ENCODE measurements around the gene KCNIP1.

Gene KCNIP1

GRCh38 chr5:170603109-170603508 lies 99.3 kb downstream of the KCNIP1 start:
- no peak overlapping the region for H3K9ac ChIP-seq (ENCODE audit: low read depth in 1 of 2, low read length in 2 of 2)
- no peaks in the 10 kb centered on the region for H3K9me3 ChIP-seq (ENCODE audit: control insufficient read depth in 2 of 2, low read length in 2 of 2)
- H3K27ac ChIP-seq (ENCODE audit: low read depth in 2 of 2, low read length in 2 of 2) = no peak overlapping the region
- H3K4me1 ChIP-seq (ENCODE audit: control insufficient read depth in 2 of 2, insufficient read depth in 2 of 2, low read length in 2 of 2) = no peaks in the 10 kb centered on the region
- no peaks in the 10 kb centered on the region for H3K27me3 ChIP-seq (ENCODE audit: control insufficient read depth in 2 of 2, insufficient read depth in 2 of 2, low read length in 2 of 2)
- H3K4me3 ChIP-seq (ENCODE audit: low read length in 2 of 2) = no peak overlapping the region
- H3K36me3 ChIP-seq (ENCODE audit: control insufficient read depth in 2 of 2, insufficient read depth in 2 of 2, low read length in 2 of 2) = no peaks in the 10 kb centered on the region

- H3K4me1 ChIP-seq (ENCODE audit: control insufficient read depth in 2 of 2, insufficient read depth in 2 of 2, low read length in 2 of 2) = no peaks in the 10 kb centered on the region
- H3K36me3 ChIP-seq (ENCODE audit: control insufficient read depth in 2 of 2, insufficient read depth in 2 of 2, low read length in 2 of 2) = no peaks in the 10 kb centered on the region
- no peak overlapping the region for H3K9ac ChIP-seq (ENCODE audit: low read depth in 1 of 2, low read length in 2 of 2)
- H3K27ac ChIP-seq (ENCODE audit: low read depth in 2 of 2, low read length in 2 of 2) = no peak overlapping the region
- H3K4me3 ChIP-seq (ENCODE audit: low read length in 2 of 2) = no peak overlapping the region
- no peaks in the 10 kb centered on the region for H3K9me3 ChIP-seq (ENCODE audit: control insufficient read depth in 2 of 2, low read length in 2 of 2)
- H3K27me3 ChIP-seq (ENCODE audit: control insufficient read depth in 2 of 2, insufficient read depth in 2 of 2, low read length in 2 of 2) = no peaks in the 10 kb centered on the region
These were observed 100.1 kb downstream of the KCNIP1 start for GRCh38 chr5:170603578-170604565.

GRCh38 chr5:170606941-170607340 lies 103.1 kb downstream of the KCNIP1 start:
- H3K27me3 ChIP-seq (ENCODE audit: control insufficient read depth in 2 of 2, insufficient read depth in 2 of 2, low read length in 2 of 2) = no peaks in the 10 kb centered on the region
- H3K36me3 ChIP-seq (ENCODE audit: control insufficient read depth in 2 of 2, insufficient read depth in 2 of 2, low read length in 2 of 2) = no peaks in the 10 kb centered on the region
- H3K27ac ChIP-seq (ENCODE audit: low read depth in 2 of 2, low read length in 2 of 2) = no peak overlapping the region

DNA sequence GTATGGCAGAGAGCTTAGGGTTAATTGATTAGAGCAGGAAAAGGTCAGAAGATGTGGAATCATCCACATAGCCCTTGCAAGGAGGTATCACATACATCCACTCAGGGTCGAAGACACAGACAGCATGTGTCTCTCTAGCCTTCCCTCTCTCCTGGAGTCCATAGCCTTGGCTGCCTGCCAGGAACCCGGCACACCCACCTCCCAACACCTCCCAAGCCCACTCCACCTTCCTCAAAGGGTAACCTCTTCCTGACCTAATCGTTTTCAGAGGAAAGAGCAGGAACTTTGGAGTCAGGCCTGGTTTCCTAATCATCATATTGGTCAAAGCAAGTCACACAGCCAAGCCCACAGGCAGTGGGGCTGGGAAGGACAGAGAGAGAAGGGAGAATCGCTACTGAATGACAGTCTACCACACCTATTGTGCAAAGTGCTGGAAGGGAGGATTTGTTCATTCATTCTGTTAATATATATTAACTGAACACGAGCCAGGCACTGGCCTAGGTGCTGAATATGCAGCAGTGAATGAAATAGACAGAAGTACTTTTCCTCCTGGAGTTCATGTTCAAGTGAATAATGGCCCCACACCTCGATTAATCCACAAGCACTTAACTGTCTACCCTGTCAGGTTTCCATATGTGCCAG lies 107.8 kb downstream of the KCNIP1 start:
- no peaks in the 10 kb centered on the region for H3K36me3 ChIP-seq (ENCODE audit: control insufficient read depth in 2 of 2, insufficient read depth in 2 of 2, low read length in 2 of 2)
- no peak overlapping the region for H3K27ac ChIP-seq (ENCODE audit: low read depth in 2 of 2, low read length in 2 of 2)
- no peak overlapping the region for H3K4me3 ChIP-seq (ENCODE audit: low read length in 2 of 2)
- no peaks in the 10 kb centered on the region for H3K27me3 ChIP-seq (ENCODE audit: control insufficient read depth in 2 of 2, insufficient read depth in 2 of 2, low read length in 2 of 2)
- H3K9ac ChIP-seq (ENCODE audit: low read depth in 1 of 2, low read length in 2 of 2) = no peak overlapping the region
- H3K9me3 ChIP-seq (ENCODE audit: control insufficient read depth in 2 of 2, low read length in 2 of 2) = no peaks in the 10 kb centered on the region
- no peaks in the 10 kb centered on the region for H3K4me1 ChIP-seq (ENCODE audit: control insufficient read depth in 2 of 2, insufficient read depth in 2 of 2, low read length in 2 of 2)

More at GRCh38 chr5:170606941-170607340, 103.1 kb downstream of the KCNIP1 start:
- Histone ChIP-seq H3K4me3 (ENCODE audit: low read length in 2 of 2) (no peak overlapping the region), H3K9me3 (ENCODE audit: control insufficient read depth in 2 of 2, low read length in 2 of 2) (no peaks in the 10 kb centered on the region), H3K4me1 (ENCODE audit: control insufficient read depth in 2 of 2, insufficient read depth in 2 of 2, low read length in 2 of 2) (no peaks in the 10 kb centered on the region), H3K9ac (ENCODE audit: low read depth in 1 of 2, low read length in 2 of 2) (no peak overlapping the region)

DNA sequence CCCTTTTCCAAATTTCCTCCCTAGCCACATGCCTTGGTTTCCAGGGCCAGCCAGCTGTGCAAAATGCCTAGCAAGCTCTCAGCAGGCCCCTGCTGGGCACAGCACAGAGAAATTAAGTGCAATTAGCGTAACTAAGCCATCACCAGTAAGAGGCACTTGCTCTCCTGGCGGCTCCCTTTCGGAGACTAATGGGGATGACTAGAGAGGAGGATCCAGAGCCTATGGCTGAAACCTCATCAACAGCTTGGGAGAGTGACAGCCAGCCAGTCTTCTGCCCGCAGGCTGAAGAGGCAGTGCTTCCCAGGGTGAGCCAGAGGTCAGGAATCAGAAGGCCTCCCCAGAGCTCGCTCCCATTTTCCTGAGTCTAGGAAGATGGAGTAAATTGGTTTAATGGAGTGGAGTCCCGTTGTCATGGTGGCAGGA lies 108.4 kb downstream of the KCNIP1 start:
- H3K9me3 ChIP-seq (ENCODE audit: control insufficient read depth in 2 of 2, low read length in 2 of 2) = no peaks in the 10 kb centered on the region
- H3K27me3 ChIP-seq (ENCODE audit: control insufficient read depth in 2 of 2, insufficient read depth in 2 of 2, low read length in 2 of 2) = no peaks in the 10 kb centered on the region
- no peak overlapping the region for H3K9ac ChIP-seq (ENCODE audit: low read depth in 1 of 2, low read length in 2 of 2)
- H3K36me3 ChIP-seq (ENCODE audit: control insufficient read depth in 2 of 2, insufficient read depth in 2 of 2, low read length in 2 of 2) = no peaks in the 10 kb centered on the region
- no peak overlapping the region for H3K4me3 ChIP-seq (ENCODE audit: low read length in 2 of 2)
- no peak overlapping the region for H3K27ac ChIP-seq (ENCODE audit: low read depth in 2 of 2, low read length in 2 of 2)
- no peaks in the 10 kb centered on the region for H3K4me1 ChIP-seq (ENCODE audit: control insufficient read depth in 2 of 2, insufficient read depth in 2 of 2, low read length in 2 of 2)

GRCh38 chr5:170614065-170614490 lies 110.3 kb downstream of the KCNIP1 start:
- Histone ChIP-seq H3K27ac (ENCODE audit: low read depth in 2 of 2, low read length in 2 of 2) (no peak overlapping the region), H3K9ac (ENCODE audit: low read depth in 1 of 2, low read length in 2 of 2) (no peak overlapping the region), H3K4me3 (ENCODE audit: low read length in 2 of 2) (no peak overlapping the region), H3K9me3 (ENCODE audit: control insufficient read depth in 2 of 2, low read length in 2 of 2) (no peaks in the 10 kb centered on the region), H3K36me3 (ENCODE audit: control insufficient read depth in 2 of 2, insufficient read depth in 2 of 2, low read length in 2 of 2) (no peaks in the 10 kb centered on the region), H3K27me3 (ENCODE audit: control insufficient read depth in 2 of 2, insufficient read depth in 2 of 2, low read length in 2 of 2) (no peaks in the 10 kb centered on the region), H3K4me1 (ENCODE audit: control insufficient read depth in 2 of 2, insufficient read depth in 2 of 2, low read length in 2 of 2) (no peaks in the 10 kb centered on the region)

- H3K9me3 ChIP-seq (ENCODE audit: control insufficient read depth in 2 of 2, low read length in 2 of 2) = no peaks in the 10 kb centered on the region
- H3K27me3 ChIP-seq (ENCODE audit: control insufficient read depth in 2 of 2, insufficient read depth in 2 of 2, low read length in 2 of 2) = no peaks in the 10 kb centered on the region
- no peak overlapping the region for H3K4me3 ChIP-seq (ENCODE audit: low read length in 2 of 2)
- H3K27ac ChIP-seq (ENCODE audit: low read depth in 2 of 2, low read length in 2 of 2) = no peak overlapping the region
- H3K9ac ChIP-seq (ENCODE audit: low read depth in 1 of 2, low read length in 2 of 2) = no peak overlapping the region
- H3K4me1 ChIP-seq (ENCODE audit: control insufficient read depth in 2 of 2, insufficient read depth in 2 of 2, low read length in 2 of 2) = no peaks in the 10 kb centered on the region
- H3K36me3 ChIP-seq (ENCODE audit: control insufficient read depth in 2 of 2, insufficient read depth in 2 of 2, low read length in 2 of 2) = no peaks in the 10 kb centered on the region
These were observed 110.9 kb downstream of the KCNIP1 start for GRCh38 chr5:170614720-170615119.

DNA sequence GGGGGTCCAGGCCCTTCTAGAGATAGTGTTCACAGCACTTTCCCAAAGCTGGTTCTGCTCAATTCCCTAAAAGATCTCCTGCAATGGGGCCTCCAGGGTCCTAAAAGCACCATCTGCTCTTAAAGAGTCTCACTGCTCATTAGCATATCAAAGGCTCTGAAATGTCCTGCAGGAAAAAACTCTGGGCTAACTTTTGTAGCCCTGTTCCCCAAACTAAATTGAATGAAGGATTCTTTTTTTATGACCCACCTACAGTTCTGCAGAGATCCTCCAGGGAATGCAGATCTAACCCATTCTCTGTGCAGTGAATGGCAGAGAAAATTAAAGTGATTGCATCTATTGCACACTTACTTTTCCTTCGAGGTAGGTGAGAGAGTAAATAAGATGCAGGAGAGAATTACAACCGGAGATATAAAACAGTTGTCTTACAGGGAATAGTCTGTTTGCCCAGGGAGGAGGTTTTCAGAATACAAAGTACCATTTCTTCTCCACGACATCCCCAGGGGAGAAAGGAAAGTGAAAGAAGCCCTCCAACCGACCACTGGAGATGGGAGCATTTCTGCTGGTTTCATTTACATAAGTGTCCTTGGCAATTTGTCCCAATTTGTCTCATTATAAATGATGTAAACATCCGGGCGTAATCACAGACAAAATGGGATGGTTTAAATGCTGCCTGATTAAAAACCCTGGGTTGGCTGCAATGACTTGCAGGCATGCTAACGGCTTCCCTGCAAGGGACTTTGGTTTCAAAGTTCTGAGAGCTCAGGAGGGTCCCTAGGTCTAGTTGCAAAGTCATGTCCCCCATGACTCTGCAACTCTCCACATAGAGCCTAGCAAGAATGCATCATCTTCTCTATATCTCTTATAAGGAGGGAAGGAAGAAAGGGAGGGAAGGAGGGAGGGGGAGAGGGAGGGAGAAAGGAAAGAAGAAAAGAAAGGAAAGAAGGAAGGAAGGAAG lies 114.0 kb downstream of the KCNIP1 start:
- H3K27ac ChIP-seq (ENCODE audit: low read depth in 2 of 2, low read length in 2 of 2) = no peak overlapping the region
- H3K27me3 ChIP-seq (ENCODE audit: control insufficient read depth in 2 of 2, insufficient read depth in 2 of 2, low read length in 2 of 2) = no peaks in the 10 kb centered on the region
- H3K4me1 ChIP-seq (ENCODE audit: control insufficient read depth in 2 of 2, insufficient read depth in 2 of 2, low read length in 2 of 2) = no peaks in the 10 kb centered on the region
- no peaks in the 10 kb centered on the region for H3K9me3 ChIP-seq (ENCODE audit: control insufficient read depth in 2 of 2, low read length in 2 of 2)
- H3K4me3 ChIP-seq (ENCODE audit: low read length in 2 of 2) = no peak overlapping the region
- no peaks in the 10 kb centered on the region for H3K36me3 ChIP-seq (ENCODE audit: control insufficient read depth in 2 of 2, insufficient read depth in 2 of 2, low read length in 2 of 2)
- no peak overlapping the region for H3K9ac ChIP-seq (ENCODE audit: low read depth in 1 of 2, low read length in 2 of 2)

DNA sequence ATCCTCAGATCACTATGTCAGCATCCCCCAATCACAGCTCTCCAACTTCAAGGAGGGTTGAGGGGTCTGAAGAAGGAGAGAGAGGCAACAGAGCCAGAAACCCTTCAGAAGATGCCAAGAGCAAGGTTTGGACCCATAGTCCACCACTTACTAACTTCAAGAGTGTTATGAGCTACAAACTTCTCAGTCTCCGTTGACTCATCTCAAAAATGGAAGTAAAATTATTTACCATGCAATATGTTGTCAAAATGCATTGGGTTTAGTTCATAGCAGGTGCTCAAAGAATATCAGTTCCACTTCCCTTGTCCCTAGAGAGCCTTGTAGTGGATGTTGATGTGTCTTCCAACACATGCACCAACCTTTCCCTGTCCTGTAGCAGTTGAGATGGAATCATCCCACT lies 116.0 kb downstream of the KCNIP1 start:
- no peak overlapping the region for H3K9ac ChIP-seq (ENCODE audit: low read depth in 1 of 2, low read length in 2 of 2)
- no peaks in the 10 kb centered on the region for H3K27me3 ChIP-seq (ENCODE audit: control insufficient read depth in 2 of 2, insufficient read depth in 2 of 2, low read length in 2 of 2)
- H3K4me3 ChIP-seq (ENCODE audit: low read length in 2 of 2) = no peak overlapping the region
- H3K36me3 ChIP-seq (ENCODE audit: control insufficient read depth in 2 of 2, insufficient read depth in 2 of 2, low read length in 2 of 2) = no peaks in the 10 kb centered on the region
- no peak overlapping the region for H3K27ac ChIP-seq (ENCODE audit: low read depth in 2 of 2, low read length in 2 of 2)
- H3K9me3 ChIP-seq (ENCODE audit: control insufficient read depth in 2 of 2, low read length in 2 of 2) = no peaks in the 10 kb centered on the region
- H3K4me1 ChIP-seq (ENCODE audit: control insufficient read depth in 2 of 2, insufficient read depth in 2 of 2, low read length in 2 of 2) = no peaks in the 10 kb centered on the region

Data from mucosa of rectum (tissue), 2 donors.